NK-92 (cell line): Measurements from ENCODE around the gene PPP1R15A.
"Not testable (repeated sequence)": the region's sequence is repeated elsewhere in the genome, so short reads cannot be mapped to it uniquely, and the experiment has no call there.

ENCODE experiments used
- DNase-seq: peaks from one replicate; lab custom pipeline; 2025; ENCODE audit not compliant: unreplicated experiment; lab: John Stamatoyannopoulos, UW

Gene PPP1R15A

DNA sequence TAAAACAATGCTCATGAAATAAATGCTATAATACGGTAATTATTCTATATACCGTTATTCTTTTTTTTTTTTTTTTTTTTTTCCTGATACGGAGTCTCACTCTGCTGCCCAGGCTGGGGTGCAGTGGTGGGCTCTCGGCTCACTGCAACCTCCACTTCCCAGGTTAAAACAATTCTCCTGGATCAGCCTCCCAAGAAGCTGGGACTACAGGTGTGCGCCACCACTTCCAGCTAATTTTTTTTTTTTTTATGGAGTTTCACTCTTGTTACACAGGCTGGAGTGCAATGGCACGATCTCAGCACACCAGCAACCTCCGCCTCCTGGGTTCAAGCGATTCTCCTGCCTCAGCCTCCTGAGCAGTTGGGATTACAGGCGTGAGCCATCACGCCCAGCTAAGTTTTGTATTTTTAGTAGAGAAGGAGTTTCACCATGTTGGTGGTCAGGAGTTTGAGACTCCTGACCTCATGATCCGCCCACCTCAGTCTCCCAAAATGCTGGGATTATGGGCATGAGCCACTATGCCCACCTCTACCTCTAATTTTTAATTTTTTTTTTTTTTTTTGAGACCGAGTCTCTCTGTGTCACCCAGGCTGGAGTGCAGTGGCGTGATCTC is 6.9 kb downstream of the PPP1R15A start:
- no peak for DNase-seq

DNA sequence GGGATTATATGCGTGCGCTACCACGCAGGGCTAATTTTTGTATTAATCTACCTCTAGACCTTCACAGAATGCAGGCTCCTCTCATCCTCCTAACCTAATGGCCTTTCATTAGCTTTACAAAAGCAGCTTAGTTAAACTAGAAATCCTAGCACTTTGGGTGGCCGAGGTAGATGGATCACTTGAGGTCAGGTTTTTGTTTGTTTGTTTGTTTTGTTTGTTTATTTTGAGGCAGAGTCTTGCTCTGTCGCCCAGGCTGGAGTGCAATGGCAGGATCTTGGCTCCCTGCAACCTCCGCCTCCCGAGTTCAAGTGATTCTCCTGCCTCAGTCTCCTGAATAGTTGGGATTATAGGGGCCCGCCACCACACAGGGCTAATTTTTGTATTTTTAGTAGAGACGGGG is 7.5 kb downstream of the PPP1R15A start:
- not testable (repeated sequence) for DNase-seq

DNA sequence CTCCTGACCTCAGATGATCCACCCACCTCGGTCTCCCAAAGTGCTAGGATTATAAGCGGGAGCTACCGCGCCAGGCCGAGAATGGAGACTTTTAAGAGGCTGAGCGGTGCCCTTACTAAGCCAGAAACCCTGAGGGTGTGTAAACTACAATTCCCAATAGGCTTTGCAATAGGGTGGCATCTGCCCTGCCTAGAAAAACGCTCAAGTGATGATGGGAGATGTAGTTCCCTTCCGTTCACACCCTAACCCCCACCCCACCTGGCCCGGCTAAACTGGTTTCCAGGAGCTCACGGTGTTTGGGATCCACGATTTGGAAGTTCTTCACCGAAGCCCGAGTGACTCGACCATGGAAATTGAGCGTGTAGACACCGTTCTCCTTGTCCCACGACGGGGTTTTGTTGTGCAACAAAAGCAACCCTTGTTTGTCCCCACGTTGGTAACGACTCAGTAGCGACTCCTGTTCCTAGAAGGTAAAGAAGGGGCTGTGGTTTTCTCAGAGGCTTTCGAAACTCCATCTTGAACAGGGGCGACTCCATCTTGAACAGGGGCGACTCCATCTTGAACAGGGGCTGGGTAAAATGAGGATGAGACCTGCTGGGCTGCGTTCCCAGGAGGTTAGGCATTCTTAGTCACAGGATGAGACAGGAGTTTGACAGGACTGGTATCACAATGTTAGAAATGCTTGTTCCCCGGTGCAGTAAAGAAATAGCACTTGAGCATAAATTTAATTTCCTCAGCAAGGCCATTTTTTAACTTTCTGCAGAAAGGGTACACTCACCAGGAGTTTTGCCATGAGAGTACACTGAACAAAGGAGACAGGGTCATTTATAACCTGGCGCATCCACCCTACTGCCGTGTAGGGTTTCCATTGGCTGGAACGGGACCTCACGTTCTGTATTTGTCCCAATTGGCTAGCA is 9.8 kb downstream of the PPP1R15A start:
- no peak for DNase-seq

DNA sequence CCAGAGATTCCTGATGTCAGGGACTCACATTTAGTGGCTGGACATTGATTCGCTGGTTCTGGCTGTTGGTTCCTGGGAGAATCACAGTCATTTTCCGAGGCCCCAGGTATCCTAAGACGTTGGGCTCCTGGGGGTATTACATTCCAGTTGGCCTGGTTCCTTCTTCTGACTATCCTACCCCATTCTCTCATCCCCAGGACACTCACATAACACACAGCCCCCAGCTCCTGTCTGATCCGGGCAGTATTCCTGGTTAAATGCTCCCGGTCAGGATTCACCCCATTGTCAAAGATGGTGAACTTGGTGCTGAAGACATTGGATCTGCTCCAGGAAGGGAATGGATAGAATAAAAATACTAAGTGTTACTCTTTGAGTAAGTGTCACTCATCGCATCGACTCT is 11.5 kb downstream of the PPP1R15A start:
- no peak for DNase-seq

DNA sequence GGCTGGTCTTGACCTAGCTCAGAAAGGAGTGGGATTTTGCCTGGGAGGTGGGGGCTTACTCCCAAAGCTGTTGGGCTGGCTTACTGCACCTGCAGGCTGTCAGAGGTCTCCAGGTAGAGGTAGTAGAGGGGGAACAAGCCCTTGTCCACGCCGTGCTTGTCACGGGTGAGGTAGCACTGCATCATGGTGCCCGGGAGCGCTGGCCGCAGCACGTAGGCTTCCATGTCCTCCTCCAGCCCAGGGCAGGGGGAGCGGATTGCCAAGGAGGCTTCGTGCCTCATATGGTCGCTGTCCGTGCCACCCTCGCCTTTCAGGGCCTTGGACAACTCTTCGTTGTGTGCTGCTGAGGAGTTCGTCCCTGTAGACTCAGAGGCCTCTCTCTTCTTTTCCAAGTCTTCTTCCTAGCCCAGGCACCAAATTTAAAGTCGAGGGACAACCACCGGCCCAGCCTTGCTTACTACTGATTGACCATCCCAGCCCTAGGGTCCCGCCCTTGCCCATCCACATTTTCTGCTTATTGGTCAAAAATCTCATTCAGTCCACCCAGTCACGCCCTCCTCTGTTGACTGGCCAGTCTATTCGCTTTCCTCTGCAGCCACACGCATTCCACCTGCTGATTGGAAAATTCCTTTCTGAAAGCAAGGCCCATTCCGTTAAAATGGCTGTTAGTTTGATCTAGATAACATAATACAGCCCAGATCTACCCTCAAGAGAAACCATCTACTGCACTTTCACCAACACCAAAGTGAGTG is 15.8 kb downstream of the PPP1R15A start:
- no peak for DNase-seq

DNA sequence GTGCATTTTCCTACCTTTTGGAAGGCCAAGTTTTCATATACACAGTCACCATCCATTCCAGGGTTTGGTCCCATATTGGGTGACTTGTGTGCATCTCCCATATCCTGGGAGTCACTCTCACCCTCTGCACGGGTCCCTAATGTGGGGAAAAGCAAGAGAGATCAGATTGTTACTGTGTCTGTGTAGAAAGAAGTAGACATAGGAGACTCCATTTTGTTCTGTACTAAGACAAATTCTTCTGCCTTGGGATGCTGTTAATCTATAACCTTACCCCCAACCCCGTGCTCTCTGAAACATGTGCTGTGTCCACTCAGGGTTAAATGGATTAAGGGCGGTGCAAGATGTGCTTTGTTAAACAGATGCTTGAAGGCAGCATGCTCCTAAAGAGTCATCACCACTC is 17.3 kb downstream of the PPP1R15A start:
- DNase-seq, result not testable (repeated sequence)

DNA sequence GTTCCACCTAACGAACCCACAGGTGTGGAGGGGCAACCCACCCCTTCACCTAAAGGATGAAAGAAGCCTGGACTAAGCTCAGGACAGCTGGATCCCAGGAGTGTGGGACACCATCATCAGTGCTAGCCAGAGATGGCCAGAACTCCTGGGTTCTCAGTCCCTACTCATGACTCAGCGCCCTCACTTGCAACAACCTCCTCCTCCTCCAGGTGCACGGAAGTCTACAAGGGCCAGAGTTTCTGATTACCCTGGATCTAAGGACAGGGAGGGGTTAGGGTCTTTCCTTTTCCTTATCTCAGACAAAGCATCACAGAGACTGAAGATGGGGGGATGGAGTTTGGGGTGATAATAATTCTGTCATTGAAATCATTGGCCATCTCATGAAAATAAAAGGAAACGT is 18.3 kb downstream of the PPP1R15A start:
- no peak for DNase-seq

DNA sequence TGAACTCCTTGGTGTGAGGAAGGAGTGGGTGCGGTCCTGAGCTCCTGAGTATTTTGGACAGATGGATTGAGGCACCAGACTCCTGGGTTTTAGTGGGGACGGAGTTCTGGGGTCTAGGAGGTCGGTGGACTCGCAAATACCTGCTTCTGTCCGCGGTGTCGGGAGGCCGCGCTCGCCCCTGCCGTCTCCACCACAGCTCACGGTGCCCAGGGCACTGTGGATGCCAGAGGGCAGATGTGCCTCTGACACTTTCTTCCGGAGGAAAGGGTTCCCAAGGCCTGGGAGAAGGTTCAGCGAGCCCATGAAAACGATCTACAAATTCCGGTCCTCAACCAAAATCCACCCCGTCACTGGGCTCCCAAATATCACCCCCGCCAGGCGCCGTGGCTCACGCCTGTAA is 23.0 kb downstream of the PPP1R15A start:
- DNase-seq, result no peak

DNA sequence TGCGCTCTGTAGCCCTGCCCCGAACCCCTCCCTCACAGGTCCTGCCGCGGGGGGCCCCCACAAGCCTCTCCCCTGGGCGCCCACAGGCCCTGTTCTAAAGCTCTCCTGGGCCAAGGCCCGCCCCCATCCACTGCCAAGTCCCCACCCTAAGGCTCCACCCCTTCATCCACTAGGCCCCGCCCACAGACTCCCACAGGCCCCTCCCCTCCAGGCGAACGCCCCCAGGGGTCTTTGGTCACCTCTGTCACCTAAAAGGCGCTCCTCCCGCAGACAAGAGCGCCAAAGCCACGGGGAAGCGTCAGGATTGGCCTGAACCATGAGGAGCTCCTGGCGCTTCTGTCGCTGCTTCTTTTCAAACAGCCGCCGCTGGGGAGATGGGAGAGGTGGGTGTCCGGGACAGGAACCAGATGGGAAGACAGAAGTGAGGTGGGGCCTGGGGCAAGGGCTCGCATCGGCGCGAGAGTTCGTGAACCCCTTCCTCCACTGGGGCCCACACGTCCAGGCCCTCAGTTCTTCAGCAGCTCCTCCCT is 24.0 kb downstream of the PPP1R15A start:
- DNase-seq, result no peak

DNA sequence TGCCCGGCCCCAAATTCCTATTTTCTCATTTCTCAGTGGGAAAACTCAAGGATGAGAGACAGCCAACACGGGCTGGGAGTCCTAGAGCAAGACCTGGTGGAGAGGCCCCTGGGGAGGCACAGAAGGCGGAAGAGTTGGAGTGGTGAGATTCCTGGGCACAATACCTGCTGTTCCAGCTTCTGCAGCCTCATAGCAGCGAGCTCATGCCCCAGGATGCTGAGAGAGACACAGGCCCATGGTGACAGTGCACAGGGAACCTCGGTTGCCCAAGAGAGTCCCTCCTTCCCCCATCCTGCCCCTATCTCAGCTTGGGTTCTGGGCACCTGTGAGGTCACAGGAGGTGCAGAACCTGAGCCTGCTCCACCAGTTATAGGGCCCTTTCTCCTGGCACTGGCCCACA is 25.0 kb downstream of the PPP1R15A start:
- no peak for DNase-seq

DNA sequence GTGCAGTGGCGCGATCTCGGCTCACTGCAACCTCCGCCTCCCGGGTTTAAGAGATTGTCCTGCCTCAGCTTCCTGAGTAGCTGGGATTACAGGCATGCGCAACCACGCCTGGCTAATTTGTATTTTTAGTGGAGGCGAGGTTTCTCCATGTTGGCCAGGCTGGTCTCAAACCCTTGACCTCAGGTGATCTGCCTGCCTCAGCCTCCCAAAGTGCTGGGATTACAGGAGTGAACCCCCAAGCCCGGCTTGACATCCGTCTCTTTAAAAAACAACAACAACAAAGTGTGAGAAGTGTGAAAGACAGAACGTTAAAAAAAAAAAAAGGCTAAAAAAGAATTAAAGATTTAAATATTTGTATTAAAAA is 27.1 kb downstream of the PPP1R15A start:
- not testable (repeated sequence) for DNase-seq

DNA sequence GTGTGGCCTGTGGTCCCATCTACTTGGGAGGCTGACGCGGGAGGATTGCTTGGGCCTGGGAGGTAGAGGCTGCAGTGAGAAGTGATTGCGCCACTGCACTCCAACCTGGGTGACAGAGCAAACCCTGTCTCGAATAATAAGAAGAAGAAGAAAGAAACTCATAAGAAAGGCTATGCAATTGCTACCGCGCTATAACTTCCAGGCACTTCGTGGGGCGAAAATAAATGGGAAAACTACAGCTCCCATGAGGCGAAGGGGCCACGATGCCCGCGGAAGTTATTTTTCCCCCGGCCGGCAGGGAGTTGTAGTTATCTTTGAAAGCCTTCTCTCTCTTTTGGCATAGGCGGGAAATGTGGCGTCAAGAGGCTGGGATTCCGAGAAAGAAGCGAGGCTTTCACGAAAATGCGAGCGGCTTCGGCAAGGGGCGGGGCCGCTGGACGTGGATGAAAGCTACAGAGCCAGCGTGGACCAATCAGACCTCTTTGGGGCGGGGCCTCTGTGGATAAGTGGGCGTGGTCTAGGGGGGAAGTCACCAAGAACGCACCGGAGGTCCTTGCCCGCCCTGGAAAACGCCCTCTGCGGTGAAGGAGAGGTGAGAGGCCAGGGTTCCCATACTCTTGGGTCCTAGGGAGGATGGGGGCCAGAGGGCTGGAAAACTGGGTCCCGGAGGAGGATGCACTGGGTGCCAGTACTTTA is 27.7 kb downstream of the PPP1R15A start, which contains the start of gene NUCB1:
NUCB1 (plus strand) TSS at position 532 of the 696 bp plus-strand sequence. CDS start 485 bp downstream, outside the sequence.
- peak; percentile 95 for DNase-seq

DNA sequence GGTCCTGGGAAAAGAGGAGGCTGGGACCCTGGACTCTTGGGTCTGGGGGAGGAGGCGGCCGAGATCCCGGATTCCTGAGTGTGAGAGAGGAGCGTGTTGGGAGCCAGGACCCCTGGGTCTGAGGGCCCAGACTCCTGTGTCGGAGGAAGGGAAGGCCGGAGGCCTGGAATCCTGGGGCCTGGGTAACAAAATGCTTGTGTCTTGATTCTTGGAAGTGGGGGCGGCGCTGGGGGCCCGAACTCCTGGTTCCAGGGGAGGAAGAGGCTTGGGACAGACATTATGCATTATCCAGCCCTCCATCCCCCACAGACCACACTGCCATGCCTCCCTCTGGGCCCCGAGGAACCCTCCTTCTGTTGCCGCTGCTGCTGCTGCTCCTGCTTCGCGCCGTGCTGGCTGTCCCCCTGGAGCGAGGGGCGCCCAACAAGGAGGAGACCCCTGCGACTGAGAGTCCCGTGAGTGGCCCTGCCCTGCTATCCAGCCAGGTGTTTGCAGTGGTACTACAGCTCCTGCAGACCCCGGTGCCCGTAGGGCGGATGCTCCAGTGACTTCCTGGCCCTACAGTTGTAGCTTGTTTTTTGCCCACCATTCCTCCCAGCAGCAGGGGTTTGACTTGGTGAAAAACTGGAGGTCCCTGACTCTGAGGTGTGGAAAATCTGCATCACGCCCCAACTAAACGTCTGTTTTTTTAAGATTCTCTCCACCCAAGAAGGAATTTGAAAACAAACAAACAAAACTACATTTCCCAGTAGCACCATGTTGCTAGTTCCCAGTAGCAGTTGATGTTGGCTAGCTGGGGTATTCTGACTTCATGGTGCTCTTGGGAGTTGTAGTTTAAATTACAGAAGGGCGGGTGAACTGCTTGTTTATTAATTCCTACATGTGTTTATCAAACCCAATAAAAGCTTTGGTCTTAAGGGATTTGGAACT is 28.5 kb downstream of the PPP1R15A start:
- no peak for DNase-seq

DNA sequence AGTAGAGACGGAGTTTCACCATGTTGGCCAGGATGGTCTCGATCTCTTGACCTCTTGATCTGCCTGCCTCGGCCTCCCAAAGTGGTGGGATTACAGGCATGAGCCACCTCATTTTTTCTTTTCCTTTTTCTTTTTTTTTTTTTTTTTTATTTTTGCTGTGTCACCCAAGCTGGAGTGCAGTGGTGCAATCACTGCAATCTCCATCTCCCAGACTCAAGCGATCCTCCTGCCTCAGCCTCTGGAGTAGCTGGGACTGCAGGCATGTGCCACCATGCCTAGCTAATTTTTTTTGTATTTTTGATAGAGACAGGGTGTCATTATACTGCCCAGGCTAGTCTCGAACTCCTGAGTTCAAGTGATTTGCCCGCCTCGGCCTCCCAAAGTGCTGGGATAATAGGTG is 30.1 kb downstream of the PPP1R15A start:
- not testable (repeated sequence) for DNase-seq

DNA sequence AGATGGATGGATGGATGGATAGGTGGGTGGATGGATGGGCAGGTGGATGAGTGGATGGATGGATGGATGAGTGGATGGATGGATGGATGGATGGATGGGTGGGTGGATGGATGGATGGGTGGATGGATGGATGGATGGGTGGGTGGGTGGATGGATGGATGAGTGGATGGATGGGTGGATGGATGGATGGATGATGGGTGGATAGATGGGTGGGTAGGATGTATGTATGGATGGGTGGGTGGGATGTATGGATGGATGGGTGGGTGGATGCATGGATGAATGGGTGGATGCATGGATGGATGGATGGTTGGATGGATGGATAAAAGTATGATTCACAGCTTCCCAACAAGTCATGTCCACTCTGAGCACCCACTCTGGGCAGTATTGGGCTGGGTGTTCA is 31.6 kb downstream of the PPP1R15A start:
- DNase-seq, result not testable (repeated sequence)

DNA sequence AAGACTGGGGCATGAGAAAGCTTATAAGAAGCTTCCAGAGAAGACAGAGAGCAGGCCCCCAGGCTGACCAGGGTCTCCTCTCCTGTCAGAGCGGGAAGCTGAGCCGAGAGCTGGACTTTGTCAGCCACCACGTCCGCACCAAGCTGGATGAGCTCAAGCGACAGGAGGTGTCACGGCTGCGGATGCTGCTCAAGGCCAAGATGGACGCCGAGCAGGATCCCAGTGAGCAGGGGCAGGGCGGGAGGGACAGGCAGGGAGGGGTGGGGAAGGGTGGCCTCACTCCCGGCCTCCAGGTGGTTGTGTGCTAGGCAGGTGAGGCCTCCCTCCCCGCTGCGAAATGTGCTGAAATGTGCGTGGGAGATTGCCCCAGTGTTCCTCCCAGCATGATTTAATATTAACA is 33.4 kb downstream of the PPP1R15A start:
- no peak for DNase-seq

DNA sequence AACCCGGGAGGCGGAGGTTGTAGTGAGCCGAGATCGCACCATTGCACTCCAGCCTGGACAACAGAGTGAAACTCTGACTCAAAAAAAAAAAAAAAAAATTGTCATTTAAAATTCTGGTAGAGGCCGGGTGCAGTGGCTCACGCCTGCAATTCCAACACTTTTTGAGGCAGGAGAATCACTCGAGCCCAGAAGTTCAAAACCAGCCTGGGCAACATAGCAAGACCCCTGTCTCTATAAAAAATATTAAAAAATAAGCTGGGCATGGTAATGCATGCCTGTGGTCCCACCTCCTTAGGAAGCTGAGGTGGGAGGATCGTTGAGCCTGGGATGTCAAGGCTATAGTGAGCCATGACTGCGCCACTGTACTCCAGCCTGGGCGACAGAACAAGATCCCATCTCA is 34.1 kb downstream of the PPP1R15A start:
- no peak for DNase-seq

DNA sequence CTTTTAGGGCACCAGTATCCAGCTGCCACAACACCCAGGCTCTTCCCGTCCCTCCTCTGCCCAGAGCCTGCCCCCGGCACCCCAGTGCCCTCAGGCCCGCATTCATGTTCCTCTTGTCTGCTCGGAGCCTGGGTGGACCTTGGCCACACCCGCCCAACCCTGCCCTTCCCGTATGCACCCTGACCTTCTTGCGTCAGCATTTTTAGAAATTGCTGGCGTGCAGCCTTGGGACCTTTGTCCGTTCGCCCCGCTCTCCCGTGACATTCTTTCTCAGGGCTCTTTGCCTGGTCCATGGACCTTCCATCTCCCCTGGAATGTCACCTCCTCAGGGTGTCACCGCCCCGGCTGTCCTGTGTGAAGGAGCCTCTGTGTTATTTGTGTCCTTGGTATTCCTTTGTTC is 35.5 kb downstream of the PPP1R15A start:
- no peak for DNase-seq

DNA sequence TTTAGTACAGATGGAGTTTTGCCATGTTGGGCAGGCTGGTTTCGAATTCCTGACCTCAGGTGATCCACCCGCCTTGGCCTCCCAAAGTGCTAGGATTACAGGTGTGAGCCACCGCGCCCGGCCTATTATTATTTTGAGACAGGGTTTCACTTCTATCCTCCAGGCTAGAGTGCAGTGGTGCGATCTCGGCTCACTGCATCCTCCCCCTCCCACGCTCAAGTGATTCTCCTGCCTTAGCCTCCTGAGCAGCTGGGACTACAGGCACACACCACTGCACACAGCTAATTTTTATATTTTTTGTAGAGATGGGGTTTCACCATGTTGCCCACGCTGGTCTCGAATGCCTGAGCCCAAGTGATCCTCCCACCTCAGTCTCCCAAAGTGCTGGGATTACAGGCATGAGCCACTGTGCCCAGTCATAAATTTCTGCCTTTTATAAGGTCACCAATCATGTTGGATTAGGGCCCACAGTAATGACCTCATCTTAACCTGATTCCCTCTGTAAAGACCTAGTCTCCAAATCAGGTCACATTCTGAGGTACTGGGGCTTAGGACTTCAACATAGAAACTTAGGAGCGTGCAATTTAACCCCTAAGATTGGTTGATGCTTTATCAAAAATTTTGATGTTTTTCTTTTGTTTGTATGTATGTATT is 37.3 kb downstream of the PPP1R15A start:
- not testable (repeated sequence) for DNase-seq
